Measurements from ENCODE around the gene ACAP2.

GRCh38 chr3:195438371-195438770 lies 4.4 kb downstream of the ACAP2 start:
- TF ChIP-seq POLR2A (IDR thresholded peaks at IDR 0.05; ENCODE audit: low read depth, low read length) (no peak), POLR2AphosphoS5 (IDR thresholded peaks at IDR 0.05; ENCODE audit: low read depth, low read length) (no peak)

Measured in GM12892 (cell line).